Measurements from ENCODE around the gene ZNF142.

ZNF142 gene

GRCh38 chr2:218659258-218659987 is at the start of gene ZNF142, which contains the start of gene BCS1L:
TSS of gene ZNF142 (minus strand) at chr2:218659623. CDS start at chr2:218656429, 3,194 bp downstream.
TSS of gene BCS1L (plus strand) at chr2:218659683. CDS start at chr2:218660988, 1,305 bp downstream.
- peak; percentile 39 to 94 (median 84) for DNase-seq

- no peak for DNase-seq
These were observed 48.7 kb upstream of the ZNF142 start for GRCh38 chr2:218708086-218708485.

- DNase-seq = no peak
These were observed 43.9 kb upstream of the ZNF142 start for GRCh38 chr2:218703341-218703740.

GRCh38 chr2:218701806-218702205 is 42.4 kb upstream of the ZNF142 start:
- peak in 2 of 14 donors; percentile 0 to 19 for DNase-seq

GRCh38 chr2:218698885-218699284 is 39.5 kb upstream of the ZNF142 start:
- no peak for DNase-seq

GRCh38 chr2:218694405-218695145 is 35.2 kb upstream of the ZNF142 start:
- DNase-seq = no peak

- no peak for DNase-seq
These were observed 31.8 kb upstream of the ZNF142 start for GRCh38 chr2:218691234-218691633.

- DNase-seq = peak in 5 of 14 donors; percentile 1 to 20 (median 7)
These were observed 28.1 kb upstream of the ZNF142 start for GRCh38 chr2:218687400-218688060.

- DNase-seq = no peak
These were observed 20.6 kb upstream of the ZNF142 start for GRCh38 chr2:218680061-218680460.

- DNase-seq = no peak
These were observed 19.7 kb upstream of the ZNF142 start for GRCh38 chr2:218679119-218679518.

GRCh38 chr2:218671654-218672566 is 12.5 kb upstream of the ZNF142 start, which contains the start of the genes RNF25 and STK36:
TSS of gene RNF25 (minus strand) at chr2:218672002. CDS start at chr2:218671970, 32 bp downstream.
TSS of gene STK36 (plus strand) at chr2:218672086. CDS start at chr2:218672830, 744 bp downstream.
- DNase-seq = peak; percentile 5 to 89 (median 79)

GRCh38 chr2:218671097-218671653 is 11.8 kb upstream of the ZNF142 start:
- no peak for DNase-seq

- no peak for DNase-seq
These were observed 5.2 kb upstream of the ZNF142 start for GRCh38 chr2:218664653-218665052.

GRCh38 chr2:218663901-218664300 is 4.5 kb upstream of the ZNF142 start:
- no peak for DNase-seq

GRCh38 chr2:218662827-218663226 is 3.4 kb upstream of the ZNF142 start:
- DNase-seq = no peak

GRCh38 chr2:218662377-218662776 is 3.0 kb upstream of the ZNF142 start:
- no peak for DNase-seq

GRCh38 chr2:218659988-218660358 is 550 bp upstream of the ZNF142 start:
- DNase-seq = no peak

GRCh38 chr2:218658671-218659257 is 659 bp downstream of the ZNF142 start:
- peak in 1 of 14 donors; percentile 28 for DNase-seq

GRCh38 chr2:218655751-218656150 is 3.7 kb downstream of the ZNF142 start:
- DNase-seq = no peak

GRCh38 chr2:218648787-218649100 is 10.7 kb downstream of the ZNF142 start:
- DNase-seq = no peak

GRCh38 chr2:218648088-218648786 is 11.2 kb downstream of the ZNF142 start:
- peak in 3 of 14 donors; percentile 7 to 8 (median 8) for DNase-seq
